Ovary (tissue), 3 donors: ENCODE results near the gene NOS3.

ENCODE experiments used
- CTCF ChIP-seq, 3 donors: fragments of 450-650 bp in 2 of 3; fragments of 200-600 bp in 1 of 3; IDR thresholded peaks; one replicate each; pipeline versions ENCODE4 v1.5.1 to v1.8.0; 2016 to 2022; ENCODE audit warnings: antibody characterized with exemption in 3 of 3, mild to moderate bottlenecking in 1 of 3
- POLR2A ChIP-seq: fragments of 450-650 bp; IDR thresholded peaks from one replicate; pipeline ENCODE4 v1.6.1; 2017; ENCODE audit warnings: antibody characterized with exemption, mild to moderate bottlenecking, moderate library complexity
- donor health status: DM: no; HTN: no; CAD: no.

GRCh38 chr7:150992833-150993302, 2.1 kb downstream of the NOS3 start:
- TF ChIP-seq CTCF (IDR thresholded peaks at IDR 0.05) (no peak), POLR2A (no peak)
